Esophagus mucosa (tissue), 1 donor: Measurements from ENCODE around the gene PLEK. TPM values are rescaled to one million over a fixed set of nuclear protein-coding genes. Genes with fewer than 3 reads are reported as not detected.
A peak's percentile ranks its signal among the peaks of the same experiment; 100 is the strongest.
"Not testable (repeated sequence)": the region's sequence is repeated elsewhere in the genome, so short reads cannot be mapped to it uniquely, and the experiment has no call there.

Experiments used
- ATAC-seq: fragments of 200-7000 bp; cut with Tn5 transposase; one replicate; pipeline ENCODE4 v1.9.1; 2020
- total RNA-seq: library from RNA; stranded (reverse); gene quantifications from one replicate; pipeline ENCODE4 v1.2.4, GENCODE V29; 2023
- donor health status: DM: yes; HTN: yes; CAD: no.

Gene PLEK
- total RNA-seq, 1 donor from 2014 or later, result 1.00 TPM

- ATAC-seq, result no peak
Observed at GRCh38 chr2:68386365-68386764, 21.3 kb downstream of the PLEK start.

GRCh38 chr2:68387408-68388350 lies 22.6 kb downstream of the PLEK start:
- ATAC-seq, result no peak

GRCh38 chr2:68388358-68388757 lies 23.3 kb downstream of the PLEK start:
- ATAC-seq, result no peak

GRCh38 chr2:68388772-68389171 lies 23.7 kb downstream of the PLEK start:
- peak; percentile 67 for ATAC-seq

GRCh38 chr2:68390114-68390513 lies 25.0 kb downstream of the PLEK start:
- no peak for ATAC-seq

GRCh38 chr2:68390586-68390985 lies 25.5 kb downstream of the PLEK start:
- no peak for ATAC-seq

GRCh38 chr2:68391099-68391498 lies 26.0 kb downstream of the PLEK start:
- peak; percentile 58 for ATAC-seq

- ATAC-seq, result no peak
Observed at GRCh38 chr2:68391869-68392268, 26.8 kb downstream of the PLEK start.

- ATAC-seq, result no peak
Observed at GRCh38 chr2:68396093-68396492, 31.0 kb downstream of the PLEK start.

- ATAC-seq, result not testable (repeated sequence)
Observed at GRCh38 chr2:68397704-68398263, 32.7 kb downstream of the PLEK start.

- ATAC-seq, result peak; percentile 38
Observed at GRCh38 chr2:68403199-68403644, 38.1 kb downstream of the PLEK start.

- no peak for ATAC-seq
Observed at GRCh38 chr2:68404164-68404563, 39.1 kb downstream of the PLEK start.

- peak; percentile 20 for ATAC-seq
Observed at GRCh38 chr2:68404893-68405799, 40.1 kb downstream of the PLEK start.

GRCh38 chr2:68411397-68412126 lies 46.5 kb downstream of the PLEK start:
- ATAC-seq, result peak; percentile 36

- no peak for ATAC-seq
Observed at GRCh38 chr2:68412127-68412819, 47.2 kb downstream of the PLEK start.

GRCh38 chr2:68413466-68413865 lies 48.4 kb downstream of the PLEK start:
- ATAC-seq, result no peak

GRCh38 chr2:68414452-68414851 lies 49.4 kb downstream of the PLEK start:
- ATAC-seq, result no peak

GRCh38 chr2:68414876-68415275 lies 49.8 kb downstream of the PLEK start:
- ATAC-seq, result no peak

- no peak for ATAC-seq
Observed at GRCh38 chr2:68415521-68415920, 50.4 kb downstream of the PLEK start.

GRCh38 chr2:68416081-68416675 lies 51.1 kb downstream of the PLEK start:
- ATAC-seq, result peak; percentile 74

GRCh38 chr2:68417926-68418325 lies 52.8 kb downstream of the PLEK start:
- ATAC-seq, result no peak
